Stimulated activated CD4-positive, alpha-beta T cell treated with anti-CD3 and anti-CD28 coated beads, Interleukin-12 subunit alpha, Interleukin-12 subunit beta, amount 100 ng/mL, for 48 hours (primary cell): ENCODE data around the gene RNPEP.
"Not testable (repeated sequence)": the region's sequence is repeated elsewhere in the genome, so short reads cannot be mapped to it uniquely, and the experiment has no call there.

Source experiments
- DNase-seq, 3 donors: peaks; one replicate each; pipeline ENCODE4 v3.0.0-alpha.2; 2020; ENCODE audit warnings: low read depth in 2 of 3, low spot score in 1 of 3

RNPEP gene

DNA sequence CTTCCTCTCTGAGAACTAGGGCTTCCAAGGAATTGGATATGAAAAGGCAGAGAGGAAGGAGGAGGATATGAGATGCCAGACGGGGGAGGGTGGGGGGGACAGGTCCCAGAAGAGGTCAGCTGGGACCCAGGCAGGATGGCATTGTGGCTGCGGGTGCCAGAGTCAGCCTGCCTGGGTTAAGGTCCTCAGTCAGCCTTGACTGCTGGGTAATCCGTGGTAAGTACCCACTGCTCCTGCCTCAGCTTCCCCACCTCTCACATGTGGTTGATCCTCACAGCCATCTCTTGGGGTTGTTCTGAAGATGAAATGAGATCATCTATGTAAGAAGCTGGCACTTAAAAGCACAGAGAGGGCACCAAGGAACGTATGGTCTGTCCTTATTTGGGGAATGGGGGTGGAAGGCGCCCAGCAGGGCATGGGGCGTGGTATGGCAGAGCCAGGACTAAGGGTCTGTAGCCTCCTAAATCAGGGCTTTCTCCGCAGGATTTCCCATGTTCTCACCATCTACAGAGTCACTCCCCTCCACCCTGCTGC lies 51.8 kb downstream of the RNPEP start:
- DNase-seq: no peak

GRCh38 chr1:202034683-202035462 lies 52.4 kb downstream of the RNPEP start:
- no peak for DNase-seq

- DNase-seq: no peak
These were observed 54.3 kb downstream of the RNPEP start for GRCh38 chr1:202036595-202037387.

- DNase-seq: no peak
These were observed 55.4 kb downstream of the RNPEP start for GRCh38 chr1:202037706-202038296.

- DNase-seq: no peak
These were observed 56.4 kb downstream of the RNPEP start for GRCh38 chr1:202038688-202039346.

DNA sequence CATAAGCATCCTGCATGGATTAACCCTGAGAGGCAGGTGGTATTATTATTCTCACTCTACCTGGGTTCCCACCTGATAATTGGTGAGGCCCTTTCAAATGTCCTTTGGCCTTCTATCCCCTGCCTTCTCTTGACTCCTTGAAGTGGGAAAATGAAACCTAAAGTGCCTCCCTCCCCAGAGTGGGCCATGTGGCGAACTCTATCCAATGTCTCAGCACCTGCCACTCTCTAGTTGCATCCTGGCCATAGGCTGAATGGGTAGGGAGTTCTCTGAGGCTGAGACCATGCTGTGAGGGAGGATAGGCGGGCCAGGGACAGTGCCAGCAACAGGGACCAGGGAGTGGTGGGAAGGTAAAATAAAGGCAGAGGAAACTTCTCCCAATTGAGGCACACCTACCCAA lies 63.3 kb downstream of the RNPEP start:
- no peak for DNase-seq

DNA sequence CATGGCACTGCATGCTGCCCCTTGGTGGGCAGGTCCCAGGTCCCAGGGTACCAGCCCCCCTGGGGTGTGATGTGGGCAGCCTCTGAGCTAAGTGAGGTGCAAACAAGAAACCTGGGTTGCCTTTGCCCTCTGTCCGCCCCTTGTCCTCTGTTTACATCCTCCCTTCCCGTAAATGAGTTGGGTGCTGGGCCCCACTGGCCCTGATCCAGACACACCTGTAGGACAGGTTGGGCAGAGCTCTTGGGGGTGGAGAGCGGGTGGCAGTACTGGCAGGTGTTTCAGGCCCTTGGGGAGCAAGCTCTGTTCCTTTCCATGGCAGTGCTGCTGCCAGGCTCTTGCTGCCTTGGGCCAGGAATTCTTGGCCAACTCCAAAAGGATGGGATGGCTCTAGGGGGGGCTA lies 63.8 kb downstream of the RNPEP start:
- no peak for DNase-seq

DNA sequence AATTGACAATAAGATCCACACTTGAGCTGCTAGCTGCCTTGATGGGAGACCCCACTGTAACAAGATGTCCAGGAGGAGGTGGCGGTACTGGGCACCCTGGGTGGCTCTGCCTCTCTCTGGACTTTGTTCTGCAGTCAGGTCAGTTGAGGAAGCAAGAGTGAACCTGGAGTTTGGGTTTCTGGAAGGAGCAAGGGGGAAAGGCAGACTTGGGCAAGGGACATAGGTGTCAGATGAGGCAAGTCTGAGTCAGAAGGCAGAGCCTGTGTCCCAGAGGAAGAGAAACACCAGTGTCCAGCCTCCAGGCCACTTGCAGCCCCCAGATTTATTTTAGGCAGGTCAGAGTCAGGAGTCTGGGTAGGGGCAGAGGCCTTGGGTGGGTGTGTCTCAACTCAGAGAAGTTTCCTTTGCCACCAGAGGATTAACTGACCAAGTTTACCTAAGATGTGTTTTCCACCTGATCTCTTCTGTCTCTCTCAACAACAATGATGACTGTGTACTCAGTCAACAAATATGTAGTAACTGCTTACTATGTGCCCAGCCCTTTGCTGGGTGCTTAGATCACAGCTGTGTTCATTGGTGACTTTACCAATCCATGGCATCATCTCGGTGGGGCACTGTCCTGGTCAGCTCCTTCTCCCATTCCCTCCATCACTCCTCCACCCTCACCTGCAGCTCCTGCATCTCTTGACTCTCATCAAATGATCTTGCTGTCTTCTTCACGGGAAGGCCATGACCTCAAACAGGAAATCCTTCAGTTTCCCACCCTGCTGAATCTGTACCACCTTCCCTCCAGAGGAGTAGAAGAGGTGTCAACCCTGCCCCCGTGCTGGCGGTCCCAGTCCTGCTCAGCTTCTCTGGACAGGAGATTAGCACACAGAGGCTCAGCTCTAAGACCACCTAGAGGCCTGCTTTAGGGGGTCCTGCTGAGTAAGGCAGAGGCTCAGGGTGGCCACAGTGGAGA lies 64.6 kb downstream of the RNPEP start:
- DNase-seq: no peak

GRCh38 chr1:202047977-202048376 lies 65.5 kb downstream of the RNPEP start:
- DNase-seq: no peak

DNA sequence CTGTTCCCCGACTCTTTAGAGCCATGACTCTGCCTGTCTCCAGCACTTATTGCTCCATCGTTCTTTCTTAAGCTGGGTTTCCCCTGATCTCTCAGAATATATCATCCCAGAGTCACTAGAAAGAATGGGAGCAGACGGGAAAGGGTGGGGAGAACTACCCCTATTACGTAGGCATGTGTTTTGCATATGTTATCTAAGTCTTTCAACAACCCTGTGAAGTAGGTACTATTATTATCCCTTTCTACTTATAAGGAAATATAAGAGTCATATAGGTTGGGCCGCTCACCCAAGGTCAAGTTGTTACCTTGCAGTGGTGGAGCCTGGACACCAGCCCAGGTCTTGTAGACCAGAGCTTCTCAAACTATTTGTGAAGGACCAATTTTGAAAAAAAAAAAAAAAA lies 66.7 kb downstream of the RNPEP start:
- DNase-seq: no peak

DNA sequence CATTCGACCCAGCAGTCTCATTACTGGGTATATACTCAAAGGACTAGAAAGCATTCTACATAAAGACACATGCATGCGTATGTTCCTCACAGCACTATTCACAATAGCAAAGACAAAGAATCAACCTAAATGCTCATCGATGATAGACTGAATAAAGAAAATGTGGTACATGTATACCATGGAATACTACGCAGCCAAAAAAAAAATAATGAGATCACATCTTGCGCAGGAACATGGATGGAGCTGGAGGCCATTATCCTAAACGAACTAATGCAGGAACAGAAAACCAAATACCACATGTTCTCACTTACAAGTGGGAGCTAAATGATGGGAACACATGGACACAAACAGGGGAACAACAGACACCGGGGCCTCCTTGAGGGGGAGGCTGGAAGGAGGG lies 71.6 kb downstream of the RNPEP start:
- DNase-seq: no peak

DNA sequence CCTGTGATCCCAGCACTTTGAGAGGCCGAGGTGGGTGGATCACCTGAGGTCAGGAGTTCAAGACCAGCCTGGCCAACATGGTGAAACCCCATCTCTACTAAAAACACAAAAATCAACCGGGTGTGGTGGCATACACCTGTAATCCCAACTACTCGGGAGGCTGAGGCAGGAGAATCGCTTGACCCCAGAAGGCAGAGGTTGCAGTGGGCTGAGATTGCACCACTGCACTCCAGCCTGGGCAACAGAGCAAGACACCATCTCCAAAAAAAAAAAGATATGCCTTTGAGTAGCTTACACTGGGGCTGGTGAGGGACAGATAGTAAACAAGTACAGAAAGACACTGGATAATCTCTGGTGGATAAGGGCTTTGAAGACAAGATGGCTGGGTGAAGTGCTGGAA lies 72.2 kb downstream of the RNPEP start:
- DNase-seq: not testable (repeated sequence)
